C4-2B (cell line): ENCODE results near the gene PIK3AP1.

Source experiments
- CTCF ChIP-seq: fragments of 450-650 bp; conservative IDR thresholded peaks from 2 replicates; pipeline ENCODE4 v1.5.1; 2017; ENCODE audit warnings: mild to moderate bottlenecking
- ZFX ChIP-seq: fragments of 450-650 bp; IDR thresholded peaks from 2 replicates; pipeline ENCODE4 v1.6.1; 2017

GRCh38 chr10:96632974-96633710 is 87.2 kb downstream of the PIK3AP1 start:
- no peak for TF ChIP-seq CTCF
- no peak for TF ChIP-seq ZFX
